Pancreas (tissue), 10 donors: ENCODE measurements around the gene AK8. TPM values are rescaled to one million over a fixed set of nuclear protein-coding genes. Genes with fewer than 3 reads are reported as not detected.
"Not testable (repeated sequence)": the region's sequence is repeated elsewhere in the genome, so short reads cannot be mapped to it uniquely, and the experiment has no call there.

Experiments
- ATAC-seq, 4 donors: fragments of 200-7000 bp; cut with Tn5 transposase; one replicate each; pipeline versions ENCODE4 v1.8.0 to v1.9.1; 2020; ENCODE audit warnings: mild to moderate bottlenecking in 4 of 4, moderate library complexity in 4 of 4
- DNase-seq, 6 donors: peaks; one replicate each; pipeline ENCODE4 v3.0.0-alpha.2; 2020
- FAIRE-seq: peaks from 2 replicates; lab custom pipeline; 2012; peaks lifted over from hg19 to GRCh38; lab: Jason Lieb, UNC
- H3K27ac ChIP-seq, 4 donors: fragments of 200-600 bp; sonication (generic); 1 replicate in 3 of 4; 2 replicates in 1 of 4; pipeline versions ENCODE4 v1.5.0 to v1.8.0; 2020
- H3K27me3 ChIP-seq, 4 donors: fragments of 200-600 bp; one replicate each; pipeline ENCODE4 v1.8.0; 2021
- H3K36me3 ChIP-seq, 3 donors: fragments of 200-600 bp; sonication (generic) in 1 of 3; one replicate each; pipeline versions ENCODE4 v1.5.0 to v1.8.0; 2020 to 2021
- H3K4me1 ChIP-seq, 3 donors: fragments of 200-600 bp; one replicate each; pipeline ENCODE4 v1.8.0; 2021
- H3K4me3 ChIP-seq, 4 donors: fragments of 200-600 bp; sonication (generic) in 2 of 4; one replicate each; pipeline versions ENCODE4 v1.5.0 to v1.8.0; 2020 to 2021
- H3K9me3 ChIP-seq, 4 donors: fragments of 200-600 bp; one replicate each; pipeline ENCODE4 v1.8.0; 2021
- CTCF ChIP-seq, 4 donors: fragments of 200-600 bp; sonication (generic) in 3 of 4; IDR thresholded peaks; one replicate each; pipeline versions ENCODE4 v1.5.0 to v1.8.0; 2021; ENCODE audit warnings: antibody characterized with exemption in 4 of 4
- WGBS, 2 donors: extraction: QIAGEN DNeasy Blood & Tissue Kit; methylation state at CpG; one replicate each; pipeline ENCODE4 v1.1.7; 2013; 5-methylcytosine and 5-hydroxymethylcytosine counted together
- intact Hi-C, 3 donors: fragments of 100-400 bp; cut with DNase I; formaldehyde crosslinking; loops; one replicate each; pipeline versions ENCODE4 v1.11.1 to v1.14.2; 2022
- polyA plus RNA-seq, 2 donors: library from polyadenylated mRNA; stranded (reverse); fragments of 200-250 nt; gene quantifications; one replicate each; pipeline ENCODE4 v1.2.3, GENCODE V29; 2013
- total RNA-seq, 6 donors: library from RNA; stranded (reverse); fragmentation: NEBNext Ultra II Directional in 4 of 6; extraction: Animal tissue kit (Norgen Biotek cat#: 25700) in 4 of 6; gene quantifications; one replicate each; pipeline versions ENCODE4 v1.2.1 to v1.2.4, GENCODE V29; 2021 to 2023
- donor health status: healthy with polysubstance abuse.
- donor health status: DM: no; HTN: no; CAD: no; lungs with moderate emphysema.
- donor health status: DM: no; HTN: no; CAD: no.
- donor health status: control.
- donor health status: control.
- donor health status: Bipolar disorder and iron deficiency.
- donor health status: DM: yes; HTN: yes; CAD: no.
- donor health status: DM: no; HTN: no; CAD: no.
- donor health status: DM: no; HTN: no; CAD: no.
- donor health status: DM: yes; HTN: yes; CAD: no.

The AK8 gene
- total and polyA plus RNA-seq, 8 donors: 0.19 to 1.0 (median 0.67) TPM

DNA sequence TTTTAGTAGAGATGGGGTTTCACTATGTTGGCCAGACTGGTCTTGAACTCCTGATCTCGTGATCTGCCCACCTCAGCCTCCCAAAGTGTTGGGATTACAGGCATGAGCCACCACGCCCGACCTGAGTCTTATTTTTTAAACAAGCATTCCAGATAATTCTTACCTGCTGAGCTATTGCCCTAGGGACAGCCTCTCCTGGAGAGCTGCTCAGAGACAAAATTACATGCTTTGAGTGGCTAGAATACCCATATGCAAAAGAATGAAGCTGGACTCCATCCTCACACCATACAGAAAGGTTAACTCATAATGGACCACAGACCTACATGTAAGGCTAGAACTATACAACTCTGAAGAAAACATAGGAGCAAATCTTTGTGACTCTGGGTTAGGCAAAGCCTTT, 166.2 kb downstream of the AK8 start:
- Histone ChIP-seq H3K27me3 (peaks cover 0 to 3% (median 0%) of the 10 kb centered on the region in 4 donors), H3K9me3 (no peaks in the 10 kb centered on the region), H3K4me1 (no peaks in the 10 kb centered on the region), H3K4me3 (no peak overlapping the region), H3K27ac (no peak overlapping the region), H3K36me3 (no peaks in the 10 kb centered on the region)
- intact Hi-C loops: no loop called here
- DNase-seq (no peak), FAIRE-seq (no peak), ATAC-seq (no peak)
- 74 to 84% methylated on average over 3 of the region's 3 CpGs for WGBS, 2 donors
- no peak for TF ChIP-seq CTCF (IDR thresholded peaks at IDR 0.05)

- FAIRE-seq, H3K9me3 ChIP-seq, H3K4me3 ChIP-seq, DNase-seq, ATAC-seq, H3K27ac ChIP-seq, H3K27me3 ChIP-seq, H3K36me3 ChIP-seq, H3K4me1 ChIP-seq, intact Hi-C loops: not testable (repeated sequence)
- 86 to 91% methylated on average over 5 of the region's 5 CpGs for WGBS, 2 donors
Observed at GRCh38 chr9:132711152-132711551, 166.9 kb downstream of the AK8 start.

- no peak overlapping the region for H3K27ac ChIP-seq
- H3K27me3 ChIP-seq: peaks cover 0 to 3% (median 0%) of the 10 kb centered on the region in 4 donors
- H3K4me3 ChIP-seq: no peak overlapping the region
- FAIRE-seq (no peak), ATAC-seq (no peak), DNase-seq (no peak)
- no peaks in the 10 kb centered on the region for H3K4me1 ChIP-seq
- no peaks in the 10 kb centered on the region for H3K9me3 ChIP-seq
- no peak for TF ChIP-seq CTCF (IDR thresholded peaks at IDR 0.05)
- intact Hi-C loops: no loop called here
- 72 to 82% methylated on average over 6 of the region's 6 CpGs for WGBS, 2 donors
- H3K36me3 ChIP-seq: no peaks in the 10 kb centered on the region
Observed at GRCh38 chr9:132710333-132710732, 167.8 kb downstream of the AK8 start.

- Histone ChIP-seq H3K36me3 (no peaks in the 10 kb centered on the region), H3K27ac (no peak overlapping the region), H3K9me3 (no peaks in the 10 kb centered on the region), H3K4me1 (no peaks in the 10 kb centered on the region), H3K4me3 (no peak overlapping the region), H3K27me3 (peaks cover 0 to 3% (median 0%) of the 10 kb centered on the region in 4 donors)
- FAIRE-seq (no peak), ATAC-seq (no peak), DNase-seq (no peak)
- intact Hi-C loops: no loop called here
- no peak for TF ChIP-seq CTCF (IDR thresholded peaks at IDR 0.05)
- 75 to 80% methylated on average over 23 of the region's 23 CpGs for WGBS, 2 donors
Observed at GRCh38 chr9:132708769-132709430, 169.2 kb downstream of the AK8 start.

- ATAC-seq (no peak), FAIRE-seq (no peak), DNase-seq (no peak)
- no peak for TF ChIP-seq CTCF (IDR thresholded peaks at IDR 0.05)
- no peaks in the 10 kb centered on the region for H3K36me3 ChIP-seq
- H3K4me1 ChIP-seq: no peaks in the 10 kb centered on the region
- H3K27ac ChIP-seq: no peak overlapping the region
- peaks cover 0 to 3% (median 0%) of the 10 kb centered on the region in 4 donors for H3K27me3 ChIP-seq
- intact Hi-C loops: no loop called here
- 67 to 75% methylated on average over 8 of the region's 8 CpGs for WGBS, 2 donors
- no peak overlapping the region for H3K4me3 ChIP-seq
- H3K9me3 ChIP-seq: no peaks in the 10 kb centered on the region
Observed at GRCh38 chr9:132708239-132708638, 169.8 kb downstream of the AK8 start.
